ENCODE results near the gene TXNDC11.

Gene TXNDC11

GRCh38 chr16:11666103-11667055, 76.3 kb downstream of the TXNDC11 start:
- Histone ChIP-seq H3K4me1 (ENCODE audit: control insufficient read depth, insufficient read depth, low read length) (peaks cover 19% of the 10 kb centered on the region), H3K9me3 (ENCODE audit: control insufficient read depth, low read length) (no peaks in the 10 kb centered on the region), H3K27me3 (ENCODE audit: control insufficient read depth, insufficient read depth, low read length) (no peaks in the 10 kb centered on the region), H3K36me3 (ENCODE audit: control insufficient read depth, insufficient read depth, low read length) (no peaks in the 10 kb centered on the region), H3K4me3 (ENCODE audit: low read length) (no peak overlapping the region), H3K9ac (ENCODE audit: low read length) (no peak overlapping the region)

GRCh38 chr16:11665071-11665491, 77.6 kb downstream of the TXNDC11 start:
- no peaks in the 10 kb centered on the region for H3K9me3 ChIP-seq (ENCODE audit: control insufficient read depth, low read length)
- H3K27me3 ChIP-seq (ENCODE audit: control insufficient read depth, insufficient read depth, low read length), result no peaks in the 10 kb centered on the region
- no peaks in the 10 kb centered on the region for H3K36me3 ChIP-seq (ENCODE audit: control insufficient read depth, insufficient read depth, low read length)
- H3K4me1 ChIP-seq (ENCODE audit: control insufficient read depth, insufficient read depth, low read length), result peaks cover 11% of the 10 kb centered on the region
- H3K9ac ChIP-seq (ENCODE audit: low read length), result no peak overlapping the region
- H3K4me3 ChIP-seq (ENCODE audit: low read length), result no peak overlapping the region

GRCh38 chr16:11662582-11662981, 80.1 kb downstream of the TXNDC11 start:
- no peaks in the 10 kb centered on the region for H3K36me3 ChIP-seq (ENCODE audit: control insufficient read depth, insufficient read depth, low read length)
- no peak overlapping the region for H3K9ac ChIP-seq (ENCODE audit: low read length)
- no peaks in the 10 kb centered on the region for H3K27me3 ChIP-seq (ENCODE audit: control insufficient read depth, insufficient read depth, low read length)
- H3K4me1 ChIP-seq (ENCODE audit: control insufficient read depth, insufficient read depth, low read length), result no peaks in the 10 kb centered on the region
- no peaks in the 10 kb centered on the region for H3K9me3 ChIP-seq (ENCODE audit: control insufficient read depth, low read length)
- no peak overlapping the region for H3K4me3 ChIP-seq (ENCODE audit: low read length)

GRCh38 chr16:11660565-11660964, 82.1 kb downstream of the TXNDC11 start:
- H3K9me3 ChIP-seq (ENCODE audit: control insufficient read depth, low read length), result no peaks in the 10 kb centered on the region
- no peaks in the 10 kb centered on the region for H3K4me1 ChIP-seq (ENCODE audit: control insufficient read depth, insufficient read depth, low read length)
- no peak overlapping the region for H3K4me3 ChIP-seq (ENCODE audit: low read length)
- H3K36me3 ChIP-seq (ENCODE audit: control insufficient read depth, insufficient read depth, low read length), result no peaks in the 10 kb centered on the region
- H3K9ac ChIP-seq (ENCODE audit: low read length), result no peak overlapping the region
- H3K27me3 ChIP-seq (ENCODE audit: control insufficient read depth, insufficient read depth, low read length), result no peaks in the 10 kb centered on the region

- H3K9me3 ChIP-seq (ENCODE audit: control insufficient read depth, low read length), result no peaks in the 10 kb centered on the region
- H3K4me1 ChIP-seq (ENCODE audit: control insufficient read depth, insufficient read depth, low read length), result no peaks in the 10 kb centered on the region
- H3K36me3 ChIP-seq (ENCODE audit: control insufficient read depth, insufficient read depth, low read length), result no peaks in the 10 kb centered on the region
- H3K4me3 ChIP-seq (ENCODE audit: low read length), result no peak overlapping the region
- no peak overlapping the region for H3K9ac ChIP-seq (ENCODE audit: low read length)
- no peaks in the 10 kb centered on the region for H3K27me3 ChIP-seq (ENCODE audit: control insufficient read depth, insufficient read depth, low read length)
Observed at GRCh38 chr16:11658896-11659708, 83.6 kb downstream of the TXNDC11 start.

- no peak overlapping the region for H3K4me3 ChIP-seq (ENCODE audit: low read length)
- no peaks in the 10 kb centered on the region for H3K27me3 ChIP-seq (ENCODE audit: control insufficient read depth, insufficient read depth, low read length)
- no peaks in the 10 kb centered on the region for H3K4me1 ChIP-seq (ENCODE audit: control insufficient read depth, insufficient read depth, low read length)
- H3K36me3 ChIP-seq (ENCODE audit: control insufficient read depth, insufficient read depth, low read length), result no peaks in the 10 kb centered on the region
- no peak overlapping the region for H3K9ac ChIP-seq (ENCODE audit: low read length)
- no peaks in the 10 kb centered on the region for H3K9me3 ChIP-seq (ENCODE audit: control insufficient read depth, low read length)
Observed at GRCh38 chr16:11657556-11657955, 85.1 kb downstream of the TXNDC11 start.

- no peaks in the 10 kb centered on the region for H3K9me3 ChIP-seq (ENCODE audit: control insufficient read depth, low read length)
- no peak overlapping the region for H3K4me3 ChIP-seq (ENCODE audit: low read length)
- H3K9ac ChIP-seq (ENCODE audit: low read length), result no peak overlapping the region
- no peaks in the 10 kb centered on the region for H3K27me3 ChIP-seq (ENCODE audit: control insufficient read depth, insufficient read depth, low read length)
- H3K4me1 ChIP-seq (ENCODE audit: control insufficient read depth, insufficient read depth, low read length), result no peaks in the 10 kb centered on the region
- H3K36me3 ChIP-seq (ENCODE audit: control insufficient read depth, insufficient read depth, low read length), result no peaks in the 10 kb centered on the region
Observed at GRCh38 chr16:11655655-11656054, 87.0 kb downstream of the TXNDC11 start.

- Histone ChIP-seq H3K9me3 (ENCODE audit: control insufficient read depth, low read length) (no peaks in the 10 kb centered on the region), H3K36me3 (ENCODE audit: control insufficient read depth, insufficient read depth, low read length) (no peaks in the 10 kb centered on the region), H3K27me3 (ENCODE audit: control insufficient read depth, insufficient read depth, low read length) (no peaks in the 10 kb centered on the region), H3K4me3 (ENCODE audit: low read length) (no peak overlapping the region), H3K9ac (ENCODE audit: low read length) (no peak overlapping the region), H3K4me1 (ENCODE audit: control insufficient read depth, insufficient read depth, low read length) (no peaks in the 10 kb centered on the region)
Observed at GRCh38 chr16:11651796-11652195, 90.9 kb downstream of the TXNDC11 start.

- Histone ChIP-seq H3K9me3 (ENCODE audit: control insufficient read depth, low read length) (no peaks in the 10 kb centered on the region), H3K36me3 (ENCODE audit: control insufficient read depth, insufficient read depth, low read length) (no peaks in the 10 kb centered on the region), H3K27me3 (ENCODE audit: control insufficient read depth, insufficient read depth, low read length) (no peaks in the 10 kb centered on the region), H3K4me1 (ENCODE audit: control insufficient read depth, insufficient read depth, low read length) (no peaks in the 10 kb centered on the region), H3K4me3 (ENCODE audit: low read length) (no peak overlapping the region), H3K9ac (ENCODE audit: low read length) (no peak overlapping the region)
Observed at GRCh38 chr16:11650641-11651591, 91.7 kb downstream of the TXNDC11 start.

- Histone ChIP-seq H3K9me3 (ENCODE audit: control insufficient read depth, low read length) (no peaks in the 10 kb centered on the region), H3K4me3 (ENCODE audit: low read length) (no peak overlapping the region), H3K4me1 (ENCODE audit: control insufficient read depth, insufficient read depth, low read length) (no peaks in the 10 kb centered on the region), H3K36me3 (ENCODE audit: control insufficient read depth, insufficient read depth, low read length) (no peaks in the 10 kb centered on the region), H3K27me3 (ENCODE audit: control insufficient read depth, insufficient read depth, low read length) (no peaks in the 10 kb centered on the region), H3K9ac (ENCODE audit: low read length) (no peak overlapping the region)
Observed at GRCh38 chr16:11649276-11649675, 93.4 kb downstream of the TXNDC11 start.

GRCh38 chr16:11642765-11643116, 99.9 kb downstream of the TXNDC11 start:
- no peak overlapping the region for H3K4me3 ChIP-seq (ENCODE audit: low read length)
- H3K9me3 ChIP-seq (ENCODE audit: control insufficient read depth, low read length), result no peaks in the 10 kb centered on the region
- H3K36me3 ChIP-seq (ENCODE audit: control insufficient read depth, insufficient read depth, low read length), result no peaks in the 10 kb centered on the region
- H3K27me3 ChIP-seq (ENCODE audit: control insufficient read depth, insufficient read depth, low read length), result peaks cover 9% of the 10 kb centered on the region
- peaks cover 16% of the 10 kb centered on the region for H3K4me1 ChIP-seq (ENCODE audit: control insufficient read depth, insufficient read depth, low read length)
- no peak overlapping the region for H3K9ac ChIP-seq (ENCODE audit: low read length)
